AG04449 (cell line): ENCODE data around the gene PTGFR.

ENCODE experiments used
- CTCF ChIA-PET: fragments of 350-600 bp; formaldehyde crosslinking; extraction: SDS; loops from one replicate; lab custom pipeline; 2021; ENCODE audit warnings: antibody characterized with exemption; lab: Yijun Ruan, JAX
- POLR2A ChIA-PET: fragments of 400-600, 350-600 bp; formaldehyde crosslinking; extraction: SDS; loops from one replicate; lab custom pipeline; 2020; ENCODE audit warnings: antibody characterized with exemption, inconsistent platforms; lab: Yijun Ruan, JAX
- DNase-seq: peaks from one replicate; pipeline ENCODE4 v3.0.0-alpha.2; 2010; ENCODE audit warnings: low read depth, low spot score
- H3K4me3 ChIP-seq: 2 replicates; pipeline ENCODE4 v1.5.1; 2011; ENCODE audit warnings: low read depth, mild to moderate bottlenecking, control low read depth, low read length
- TF ChIP-seq, protein P1 (sequence below): IDR thresholded peaks from one replicate; pipeline ENCODE4 v1.5.1; 2011; ENCODE audit warnings: mild to moderate bottlenecking, moderate library complexity, low read length, control low read depth, inconsistent platforms; ENCODE audit not compliant: insufficient read depth; ENCODE audit errors: missing control alignments

The PTGFR gene

DNA sequence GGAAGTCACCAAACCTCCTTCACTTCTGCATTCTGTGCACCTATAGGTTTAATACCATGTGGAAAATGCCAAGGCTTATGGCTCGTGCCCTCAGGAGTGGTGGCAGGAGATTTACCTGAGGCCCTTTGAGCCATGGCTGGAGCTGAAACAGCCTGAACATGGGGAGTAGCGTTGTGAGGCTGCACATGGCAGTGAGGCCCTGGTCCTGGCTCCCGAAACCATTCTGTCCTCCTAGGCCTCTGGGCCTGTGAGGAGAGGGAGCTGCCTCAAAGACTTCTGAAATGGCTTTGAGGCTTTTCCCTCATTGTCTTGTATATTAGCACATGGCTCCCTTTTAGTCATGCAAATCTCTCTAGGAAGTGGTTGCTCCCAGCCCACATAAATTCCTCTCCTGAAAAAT, 20.6 kb downstream of the PTGFR start:
- ChIA-PET CTCF (no interaction called here), POLR2A (no interaction called here)
- H3K4me3 ChIP-seq: no peak overlapping the region
- TF ChIP-seq, protein P1, sequence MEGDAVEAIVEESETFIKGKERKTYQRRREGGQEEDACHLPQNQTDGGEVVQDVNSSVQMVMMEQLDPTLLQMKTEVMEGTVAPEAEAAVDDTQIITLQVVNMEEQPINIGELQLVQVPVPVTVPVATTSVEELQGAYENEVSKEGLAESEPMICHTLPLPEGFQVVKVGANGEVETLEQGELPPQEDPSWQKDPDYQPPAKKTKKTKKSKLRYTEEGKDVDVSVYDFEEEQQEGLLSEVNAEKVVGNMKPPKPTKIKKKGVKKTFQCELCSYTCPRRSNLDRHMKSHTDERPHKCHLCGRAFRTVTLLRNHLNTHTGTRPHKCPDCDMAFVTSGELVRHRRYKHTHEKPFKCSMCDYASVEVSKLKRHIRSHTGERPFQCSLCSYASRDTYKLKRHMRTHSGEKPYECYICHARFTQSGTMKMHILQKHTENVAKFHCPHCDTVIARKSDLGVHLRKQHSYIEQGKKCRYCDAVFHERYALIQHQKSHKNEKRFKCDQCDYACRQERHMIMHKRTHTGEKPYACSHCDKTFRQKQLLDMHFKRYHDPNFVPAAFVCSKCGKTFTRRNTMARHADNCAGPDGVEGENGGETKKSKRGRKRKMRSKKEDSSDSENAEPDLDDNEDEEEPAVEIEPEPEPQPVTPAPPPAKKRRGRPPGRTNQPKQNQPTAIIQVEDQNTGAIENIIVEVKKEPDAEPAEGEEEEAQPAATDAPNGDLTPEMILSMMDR: no peak
- DNase-seq: no peak

DNA sequence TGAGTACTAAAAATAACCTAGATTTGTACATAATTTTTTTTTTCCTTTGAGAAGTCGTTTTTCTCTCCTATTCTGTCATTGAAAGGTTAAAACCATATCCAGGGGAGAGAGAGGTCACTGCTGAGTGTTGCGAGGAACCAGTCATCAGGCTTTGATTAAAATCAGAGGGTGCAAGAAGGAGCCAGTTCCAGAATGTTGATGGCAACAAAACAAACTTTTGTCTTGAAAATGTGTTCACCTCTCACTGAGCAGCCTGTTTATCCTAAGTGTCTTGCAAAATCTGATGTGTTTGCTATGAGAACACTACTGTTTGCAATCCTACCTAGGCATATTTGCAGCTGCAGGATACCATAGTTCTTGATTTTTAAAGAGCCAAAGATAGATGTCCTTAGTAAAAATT, 25.9 kb downstream of the PTGFR start:
- TF ChIP-seq, protein P1: no peak
- CTCF ChIA-PET: no interaction called here
- POLR2A ChIA-PET: no interaction called here
- H3K4me3 ChIP-seq: no peak overlapping the region
- DNase-seq: no peak

DNA sequence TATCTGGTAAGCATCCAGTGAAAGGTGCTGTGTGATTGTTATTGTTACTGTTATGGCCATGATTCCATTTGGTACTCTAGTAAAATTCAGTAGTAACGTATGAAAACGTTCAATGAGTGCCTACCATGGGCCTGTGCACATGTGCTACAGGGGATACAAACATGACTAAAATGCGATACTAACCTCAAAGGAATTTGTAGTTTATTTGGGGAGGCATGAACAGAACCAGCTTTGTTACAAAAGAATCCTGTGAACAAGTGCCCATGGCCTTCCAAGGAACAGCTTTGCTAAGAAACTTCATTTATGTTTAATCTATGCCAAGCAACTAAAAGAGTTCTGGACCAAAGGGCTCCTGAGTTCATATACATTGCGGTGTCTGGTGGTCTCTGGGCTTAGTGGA, 28.7 kb downstream of the PTGFR start:
- ChIA-PET CTCF (interaction anchor here (1.8 kb wide), 1 partner anchor 18 kb away, joined by 7 read pairs; no protein-coding TSS in a partner anchor), POLR2A (no interaction called here)
- TF ChIP-seq, protein P1: no peak
- no peak for DNase-seq
- no peak overlapping the region for H3K4me3 ChIP-seq

DNA sequence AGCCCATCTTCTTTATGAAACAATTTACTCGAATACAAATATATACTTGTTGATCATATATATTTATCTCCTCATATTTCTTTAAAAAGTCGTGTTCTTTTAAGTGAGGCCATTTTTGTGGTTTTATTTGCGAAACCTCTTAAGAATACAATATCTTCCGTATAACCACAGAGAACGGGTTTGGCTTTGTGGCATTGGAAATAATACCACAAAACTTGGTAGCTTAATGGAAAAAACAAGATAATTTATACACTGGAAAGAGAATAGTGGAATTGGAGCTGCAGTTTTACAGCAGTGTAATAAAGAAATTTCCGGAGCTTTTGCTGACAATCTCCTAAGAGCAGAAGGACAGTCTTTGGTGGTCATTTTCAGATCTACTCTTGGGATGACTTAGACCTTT, 29.4 kb downstream of the PTGFR start:
- H3K4me3 ChIP-seq: no peak overlapping the region
- CTCF ChIA-PET: no interaction called here
- POLR2A ChIA-PET: no interaction called here
- DNase-seq: no peak
- TF ChIP-seq, protein P1: no peak

DNA sequence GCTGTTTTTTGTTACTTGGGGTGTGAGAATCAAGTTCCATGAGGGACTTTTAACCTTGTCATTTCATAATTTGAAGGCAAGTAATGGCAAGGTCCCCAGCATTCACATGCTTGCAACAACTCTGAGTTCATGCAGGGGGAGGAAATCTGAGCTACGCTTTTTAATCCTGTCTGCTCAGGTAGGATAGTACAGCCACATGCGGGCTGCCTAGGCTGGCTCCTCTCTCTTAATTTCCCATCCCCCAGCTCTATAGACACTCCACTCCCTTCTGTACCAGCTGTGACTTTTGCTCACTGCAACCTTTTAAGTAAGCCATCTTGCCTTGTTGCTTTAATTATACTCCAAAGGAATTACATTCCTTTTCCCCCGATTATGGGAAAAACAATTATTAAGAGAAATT, 30.1 kb downstream of the PTGFR start:
- TF ChIP-seq, protein P1: no peak
- CTCF ChIA-PET: no interaction called here

DNA sequence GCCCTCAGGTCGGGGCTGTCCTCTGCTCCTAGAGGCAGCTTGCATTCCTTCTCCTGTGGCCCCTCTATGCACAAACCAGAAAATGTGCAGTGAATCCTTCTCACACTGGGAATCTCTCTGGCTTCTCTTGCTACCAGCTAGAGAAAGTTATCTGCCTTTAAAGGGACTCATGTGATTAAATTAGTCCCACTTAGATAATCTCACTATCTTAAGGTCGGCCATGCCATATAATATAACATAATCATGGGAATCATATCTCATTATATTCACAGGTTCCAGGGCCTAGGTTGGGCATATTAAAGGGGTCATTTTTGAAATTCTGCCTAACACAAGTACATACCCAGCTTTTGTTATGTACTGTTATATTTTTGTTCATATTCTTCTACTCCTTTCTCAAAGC, 31.4 kb downstream of the PTGFR start:
- no peak overlapping the region for H3K4me3 ChIP-seq
- ChIA-PET CTCF (interaction anchor here (1.3 kb wide), 1 partner anchor 377 kb away, joined by 3 read pairs; no protein-coding TSS in a partner anchor), POLR2A (no interaction called here)
- no peak for DNase-seq
- TF ChIP-seq, protein P1: no peak

More for the DNA sequence above, 30.1 kb downstream of the PTGFR start:
- POLR2A ChIA-PET: no interaction called here
- no peak for DNase-seq
- no peak overlapping the region for H3K4me3 ChIP-seq
